IMR-90 (cell line): ENCODE data around the gene ASAH2. TPM values are rescaled to one million over a fixed set of nuclear protein-coding genes. Genes with fewer than 3 reads are reported as not detected.

ENCODE experiments used
- ATAC-seq: fragments of 200-7000 bp; cut with Tn5 transposase; 2 replicates; pipeline ENCODE4 v1.9.1; 2020; ENCODE audit warnings: low read depth, mild to moderate bottlenecking, moderate library complexity
- BruUV-seq: library from RNA; stranded (reverse); fragments of 400-500 nt; replicated peaks from 2 replicates; lab custom pipeline; 2021; lab: Mats Ljungman, UMichigan
- CTCF ChIA-PET: fragments of 300-600 bp; formaldehyde crosslinking; extraction: SDS; loops from one replicate; lab custom pipeline; 2021; ENCODE audit warnings: antibody characterized with exemption; lab: Yijun Ruan, JAX
- POLR2A ChIA-PET: fragments of 300-600 bp; sonication (Branson Sonifier 250); formaldehyde crosslinking; loops from one replicate; lab custom pipeline; 2022; ENCODE audit warnings: antibody characterized with exemption; ENCODE audit not compliant: unreplicated experiment; lab: Charles Lee
- DNase-seq: peaks from one replicate; pipeline ENCODE4 v3.0.0; 2013
- H2AFZ ChIP-seq: replicated peaks from 2 replicates; pipeline ENCODE3; 2013; ENCODE audit warnings: low read length, mild to moderate bottlenecking; ENCODE audit not compliant: poor library complexity
- H2AK5ac ChIP-seq: 2 replicates; pipeline ENCODE4 v1.6.1; 2013; ENCODE audit warnings: low read depth, low read length, inconsistent platforms
- H2AK9ac ChIP-seq: replicated peaks from 2 replicates; pipeline ENCODE3; 2013; ENCODE audit warnings: mild to moderate bottlenecking, low read depth, low read length, moderate library complexity; ENCODE audit not compliant: poor library complexity
- H2BK120ac ChIP-seq: 2 replicates; pipeline ENCODE4 v1.6.1; 2013; ENCODE audit warnings: low read depth, low read length, inconsistent platforms
- H2BK15ac ChIP-seq: 3 replicates; pipeline ENCODE4 v1.6.1; 2013; ENCODE audit warnings: low read depth, low read length, inconsistent platforms
- H2BK20ac ChIP-seq: 2 replicates; pipeline ENCODE4 v1.6.1; 2013; ENCODE audit warnings: low read depth, mild to moderate bottlenecking, inconsistent platforms, low read length, moderate library complexity
- H2BK5ac ChIP-seq: 2 replicates; pipeline ENCODE4 v1.6.1; 2013; ENCODE audit warnings: mild to moderate bottlenecking, low read depth, low read length, inconsistent platforms; ENCODE audit not compliant: poor library complexity, severe bottlenecking
- H3K14ac ChIP-seq: replicated peaks from 2 replicates; pipeline ENCODE4 v1.6.1; 2013; ENCODE audit warnings: low read depth, low read length, inconsistent platforms
- H3K18ac ChIP-seq: 2 replicates; pipeline ENCODE4 v1.6.1; 2013; ENCODE audit warnings: low read depth, low read length, control low read depth
- H3K23ac ChIP-seq: 2 replicates; pipeline ENCODE4 v1.6.1; 2013; ENCODE audit warnings: low read depth, low read length, inconsistent platforms
- H3K27ac ChIP-seq: 2 replicates; pipeline ENCODE4 v1.5.1; 2013; ENCODE audit warnings: mild to moderate bottlenecking, control low read depth, low read length; ENCODE audit not compliant: insufficient read depth
- H3K27me3 ChIP-seq: 2 replicates; pipeline ENCODE4 v1.6.1; 2013; ENCODE audit warnings: low read length; ENCODE audit not compliant: control insufficient read depth, insufficient read depth
- H3K36me3 ChIP-seq: 2 replicates; pipeline ENCODE4 v1.6.1; 2013; ENCODE audit warnings: low read length, mixed read lengths; ENCODE audit not compliant: control insufficient read depth, insufficient read depth
- H3K4ac ChIP-seq: 2 replicates; pipeline ENCODE4 v1.6.1; 2013; ENCODE audit warnings: low read depth, low read length, inconsistent platforms
- H3K4me1 ChIP-seq: 2 replicates; pipeline ENCODE4 v1.6.1; 2013; ENCODE audit warnings: low read length, mixed read lengths; ENCODE audit not compliant: control insufficient read depth, insufficient read depth
- H3K4me2 ChIP-seq: 2 replicates; pipeline ENCODE4 v1.6.1; 2013; ENCODE audit warnings: low read depth, mild to moderate bottlenecking, control low read depth, low read length, moderate library complexity
- H3K4me3 ChIP-seq: 2 replicates; pipeline ENCODE4 v1.5.1; 2013; ENCODE audit warnings: low read depth, mild to moderate bottlenecking, control low read depth, low read length, moderate library complexity; ENCODE audit not compliant: insufficient read depth
- H3K56ac ChIP-seq: 2 replicates; pipeline ENCODE4 v1.6.1; 2013; ENCODE audit warnings: low read length, inconsistent platforms; ENCODE audit not compliant: insufficient read depth; ENCODE audit errors: extremely low read depth
- H3K79me1 ChIP-seq, 2 experiments: 2 replicates each; pipeline ENCODE4 v1.6.1; 2013; ENCODE audit warnings: low read length in 2 of 2, inconsistent platforms in 1 of 2, low read depth in 1 of 2
- H3K9ac ChIP-seq: 2 replicates; pipeline ENCODE4 v1.6.1; 2013; ENCODE audit warnings: low read depth, low read length, control low read depth
- H3K9me1 ChIP-seq: 2 replicates; pipeline ENCODE4 v1.6.1; 2013; ENCODE audit warnings: low read length, inconsistent platforms; ENCODE audit not compliant: insufficient read depth
- H3K9me3 ChIP-seq: 2 replicates; pipeline ENCODE4 v1.6.1; 2013; ENCODE audit warnings: low read length; ENCODE audit not compliant: control insufficient read depth, insufficient read depth
- H4K20me1 ChIP-seq: 2 replicates; pipeline ENCODE4 v1.6.1; 2013; ENCODE audit warnings: low read length, inconsistent platforms; ENCODE audit not compliant: insufficient read depth
- H4K5ac ChIP-seq: 2 replicates; pipeline ENCODE4 v1.6.1; 2013; ENCODE audit warnings: mild to moderate bottlenecking, low read depth, low read length, control low read depth
- H4K8ac ChIP-seq, 2 experiments: 2 replicates each; pipeline ENCODE4 v1.6.1; 2013; ENCODE audit warnings: low read depth in 2 of 2, low read length in 2 of 2, control low read depth in 1 of 2, inconsistent platforms in 1 of 2
- H4K91ac ChIP-seq: 2 replicates; pipeline ENCODE4 v1.6.1; 2013; ENCODE audit warnings: low read depth, low read length, inconsistent platforms; ENCODE audit not compliant: insufficient read depth
- CEBPB ChIP-seq: IDR thresholded peaks from 2 replicates; pipeline ENCODE4 v1.6.1; 2012; ENCODE audit warnings: low read depth, low read length, improper control_type of control experiment
- MAZ ChIP-seq: IDR thresholded peaks from 2 replicates; pipeline ENCODE4 v1.6.1; 2012; ENCODE audit warnings: low read depth, mild to moderate bottlenecking, low read length, improper control_type of control experiment, moderate library complexity, borderline replicate concordance
- MXI1 ChIP-seq: IDR thresholded peaks from 2 replicates; pipeline ENCODE4 v1.6.1; 2012; ENCODE audit warnings: low read depth, mild to moderate bottlenecking, low read length, moderate library complexity, borderline replicate concordance
- NFE2L2 ChIP-seq: fragments of 150-350 bp; IDR thresholded peaks from 2 replicates; pipeline ENCODE4 v1.6.1; 2016; ENCODE audit warnings: low read depth, mild to moderate bottlenecking, low read length
- POLR2A ChIP-seq: IDR thresholded peaks from 2 replicates; pipeline ENCODE4 v1.6.1; 2012; ENCODE audit warnings: mild to moderate bottlenecking, low read depth, low read length
- RAD21 ChIP-seq: IDR thresholded peaks from 2 replicates; pipeline ENCODE4 v1.6.1; 2012; ENCODE audit warnings: low read length, improper control_type of control experiment
- RFX5 ChIP-seq: IDR thresholded peaks from 2 replicates; pipeline ENCODE4 v1.8.0; 2012; ENCODE audit warnings: low read depth, mild to moderate bottlenecking, low read length, moderate library complexity
- SMC3 ChIP-seq: fragments of 150-350 bp; IDR thresholded peaks from 2 replicates; pipeline ENCODE4 v1.6.1; 2016; ENCODE audit warnings: low read depth, mild to moderate bottlenecking, antibody characterized with exemption, low read length, moderate library complexity
- WGBS, 2 experiments: methylation state at CpG; one replicate each; pipeline versions ENCODE4 v1.1.5 to v1.1.7; 2013; ENCODE audit warnings: missing lambda C conversion rate in 2 of 2; ENCODE audit not compliant: insufficient read length in 1 of 2; ENCODE audit errors: extremely low coverage in 2 of 2; 5-methylcytosine and 5-hydroxymethylcytosine counted together
- dilution Hi-C: fragments of 300-500 bp; cut with HindIII; formaldehyde crosslinking; loops from one replicate; pipeline ENCODE4 v1.14.3; 2018; ENCODE audit warnings: low sequenced_read_pairs; ENCODE audit not compliant: unreplicated experiment
- in situ Hi-C: fragments of 300-500 bp; cut with MboI; formaldehyde crosslinking; loops from 3 replicates; pipeline ENCODE4 v1.14.3; 2019; ENCODE audit warnings: low sequenced_read_pairs, inconsistent platforms, mixed read lengths
- intact Hi-C: fragments of 100-400 bp; cut with micrococcal nuclease; formaldehyde crosslinking; loops from 2 replicates; pipeline ENCODE4 v1.10.0; 2022
- polyA plus RNA-seq, 3 experiments: library from polyadenylated mRNA; depleted of rRNA; stranded (reverse); fragments of >200 nt; gene quantifications; 2 replicates each; pipeline ENCODE4 v1.2.3, GENCODE V29; 2012; ENCODE audit warnings: low replicate concordance in 1 of 3
- total RNA-seq: library from RNA; depleted of rRNA; stranded (reverse); fragments of >200 nt; gene quantifications from 2 replicates; pipeline ENCODE4 v1.2.3, GENCODE V29; 2012
- TF ChIP-seq, protein P1 (sequence below): fragments of 150-350 bp; IDR thresholded peaks from 2 replicates; pipeline ENCODE4 v1.6.1; 2017; ENCODE audit warnings: mild to moderate bottlenecking, antibody characterized with exemption, low read length, low read depth
- TF ChIP-seq, protein P2 (sequence below): conservative IDR thresholded peaks from 2 replicates; pipeline ENCODE4 v1.5.1; 2012; ENCODE audit warnings: mild to moderate bottlenecking, low read depth, low read length, improper control_type of control experiment

The ASAH2 gene
- total and polyA plus RNA-seq, 2 of the 4 experiments (the other 2 are of a cell fraction): 0.18 to 0.31 TPM

GRCh38 chr10:50289196-50289595, 37.9 kb upstream of the ASAH2 start:
- TF ChIP-seq RAD21 (no peak), NFE2L2 (no peak), CEBPB (no peak), MXI1 (no peak), MAZ (no peak), SMC3 (no peak), RFX5 (no peak), POLR2A (no peak)
- TF ChIP-seq, protein P1, sequence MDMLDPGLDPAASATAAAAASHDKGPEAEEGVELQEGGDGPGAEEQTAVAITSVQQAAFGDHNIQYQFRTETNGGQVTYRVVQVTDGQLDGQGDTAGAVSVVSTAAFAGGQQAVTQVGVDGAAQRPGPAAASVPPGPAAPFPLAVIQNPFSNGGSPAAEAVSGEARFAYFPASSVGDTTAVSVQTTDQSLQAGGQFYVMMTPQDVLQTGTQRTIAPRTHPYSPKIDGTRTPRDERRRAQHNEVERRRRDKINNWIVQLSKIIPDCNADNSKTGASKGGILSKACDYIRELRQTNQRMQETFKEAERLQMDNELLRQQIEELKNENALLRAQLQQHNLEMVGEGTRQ: no peak
- TF ChIP-seq, protein P2, sequence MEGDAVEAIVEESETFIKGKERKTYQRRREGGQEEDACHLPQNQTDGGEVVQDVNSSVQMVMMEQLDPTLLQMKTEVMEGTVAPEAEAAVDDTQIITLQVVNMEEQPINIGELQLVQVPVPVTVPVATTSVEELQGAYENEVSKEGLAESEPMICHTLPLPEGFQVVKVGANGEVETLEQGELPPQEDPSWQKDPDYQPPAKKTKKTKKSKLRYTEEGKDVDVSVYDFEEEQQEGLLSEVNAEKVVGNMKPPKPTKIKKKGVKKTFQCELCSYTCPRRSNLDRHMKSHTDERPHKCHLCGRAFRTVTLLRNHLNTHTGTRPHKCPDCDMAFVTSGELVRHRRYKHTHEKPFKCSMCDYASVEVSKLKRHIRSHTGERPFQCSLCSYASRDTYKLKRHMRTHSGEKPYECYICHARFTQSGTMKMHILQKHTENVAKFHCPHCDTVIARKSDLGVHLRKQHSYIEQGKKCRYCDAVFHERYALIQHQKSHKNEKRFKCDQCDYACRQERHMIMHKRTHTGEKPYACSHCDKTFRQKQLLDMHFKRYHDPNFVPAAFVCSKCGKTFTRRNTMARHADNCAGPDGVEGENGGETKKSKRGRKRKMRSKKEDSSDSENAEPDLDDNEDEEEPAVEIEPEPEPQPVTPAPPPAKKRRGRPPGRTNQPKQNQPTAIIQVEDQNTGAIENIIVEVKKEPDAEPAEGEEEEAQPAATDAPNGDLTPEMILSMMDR: no peak
- BruUV-seq: no TSS peak

More at GRCh38 chr10:50289196-50289595, 37.9 kb upstream of the ASAH2 start:
- Histone ChIP-seq H2AFZ (no peak overlapping the region), H4K20me1 (no peaks in the 10 kb centered on the region), H3K9me1 (no peaks in the 10 kb centered on the region), H2BK120ac (no peak overlapping the region), H3K4me3 (no peak overlapping the region), H3K23ac (no peak overlapping the region), H2BK20ac (no peak overlapping the region), H2BK5ac (no peak overlapping the region), H3K18ac (no peak overlapping the region), H4K5ac (no peak overlapping the region), H4K91ac (no peak overlapping the region), H3K9me3 (no peaks in the 10 kb centered on the region), H3K79me1 (no peaks in the 10 kb centered on the region), H4K8ac (no peak overlapping the region), H3K9ac (no peak overlapping the region), H2AK5ac (no peak overlapping the region), H3K4me2 (no peak overlapping the region), H3K4me1 (no peaks in the 10 kb centered on the region), H3K56ac (no peak overlapping the region), H3K4ac (no peak overlapping the region), H3K36me3 (no peaks in the 10 kb centered on the region), H2BK15ac (no peak overlapping the region), H3K14ac (no peak overlapping the region), H3K27me3 (peaks cover 13% of the 10 kb centered on the region), H3K27ac (no peak overlapping the region), H2AK9ac (no peak overlapping the region)
- dilution Hi-C loops (no loop called here), intact Hi-C loops (no loop called here), in situ Hi-C loops (no loop called here)
- 71% methylated on average over 1 of the region's 6 CpGs; no CpG with 5 or more reads in 1 of the 2 experiments for WGBS, 2 experiments
- ChIA-PET CTCF (no interaction called here), POLR2A (no interaction called here)
- ATAC-seq (no peak), DNase-seq (no peak)
